Kidney epithelial cell (primary cell): Measurements from ENCODE around the gene KIF5A. TPM values are rescaled to one million over a fixed set of nuclear protein-coding genes. Genes with fewer than 3 reads are reported as not detected.
A peak's percentile ranks its signal among the peaks of the same experiment; 100 is the strongest.
"Not testable (repeated sequence)": the region's sequence is repeated elsewhere in the genome, so short reads cannot be mapped to it uniquely, and the experiment has no call there.

Experiments
- DNase-seq: peaks from one replicate; pipeline ENCODE4 v3.0.0-alpha.2; 2010; ENCODE audit warnings: low read depth
- H3K27me3 ChIP-seq: 2 replicates; pipeline ENCODE4 v1.6.0; 2011; ENCODE audit warnings: low read length; ENCODE audit not compliant: control insufficient read depth, insufficient read depth
- H3K36me3 ChIP-seq: 2 replicates; pipeline ENCODE4 v1.5.1; 2011; ENCODE audit warnings: low read length; ENCODE audit not compliant: control insufficient read depth, insufficient read depth
- H3K4me3 ChIP-seq: 2 replicates; pipeline ENCODE4 v1.5.1; 2011; ENCODE audit warnings: low read depth, mild to moderate bottlenecking, control low read depth, low read length
- total RNA-seq: library from RNA; depleted of rRNA; stranded (reverse); fragments of >200 nt; gene quantifications from 2 replicates; pipeline ENCODE4 v1.2.3, GENCODE V29; 2015
- TF ChIP-seq, protein P1 (sequence below): IDR thresholded peaks from 2 replicates; pipeline ENCODE4 v1.5.1; 2011; ENCODE audit warnings: mild to moderate bottlenecking, moderate library complexity, low read length, control low read depth, inconsistent platforms; ENCODE audit not compliant: insufficient read depth, poor library complexity, severe bottlenecking

KIF5A gene
- total RNA-seq, 1 donor from 2014 or later, result 1.9 TPM

DNA sequence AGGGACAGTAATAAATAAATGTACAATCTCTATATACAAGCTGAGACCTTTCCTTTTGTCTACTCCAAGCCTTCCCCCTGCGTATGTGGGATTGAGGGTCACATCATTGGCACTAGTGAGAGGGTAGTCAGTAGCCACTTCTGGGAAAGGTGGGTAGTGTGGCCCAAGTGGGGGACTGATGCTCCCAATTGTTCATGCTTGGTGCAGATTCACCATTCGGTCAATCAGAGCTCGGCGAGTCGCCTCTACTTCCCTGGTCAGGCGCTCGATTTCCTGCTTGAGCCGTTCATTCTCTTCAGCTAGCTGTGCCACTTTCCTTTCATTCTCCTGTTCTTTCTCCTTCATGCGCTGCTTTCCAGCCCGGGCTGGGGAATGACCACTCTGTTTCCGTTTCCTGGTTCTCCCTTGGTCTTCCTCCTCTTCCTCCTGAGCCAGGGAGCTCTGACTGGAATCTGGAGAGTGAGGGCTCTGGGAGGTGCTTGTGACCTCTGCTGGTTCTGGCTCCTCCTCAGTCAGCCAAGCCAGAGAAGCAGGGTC is 33.2 kb upstream of the KIF5A start:
- no peak for DNase-seq
- TF ChIP-seq, protein P1, sequence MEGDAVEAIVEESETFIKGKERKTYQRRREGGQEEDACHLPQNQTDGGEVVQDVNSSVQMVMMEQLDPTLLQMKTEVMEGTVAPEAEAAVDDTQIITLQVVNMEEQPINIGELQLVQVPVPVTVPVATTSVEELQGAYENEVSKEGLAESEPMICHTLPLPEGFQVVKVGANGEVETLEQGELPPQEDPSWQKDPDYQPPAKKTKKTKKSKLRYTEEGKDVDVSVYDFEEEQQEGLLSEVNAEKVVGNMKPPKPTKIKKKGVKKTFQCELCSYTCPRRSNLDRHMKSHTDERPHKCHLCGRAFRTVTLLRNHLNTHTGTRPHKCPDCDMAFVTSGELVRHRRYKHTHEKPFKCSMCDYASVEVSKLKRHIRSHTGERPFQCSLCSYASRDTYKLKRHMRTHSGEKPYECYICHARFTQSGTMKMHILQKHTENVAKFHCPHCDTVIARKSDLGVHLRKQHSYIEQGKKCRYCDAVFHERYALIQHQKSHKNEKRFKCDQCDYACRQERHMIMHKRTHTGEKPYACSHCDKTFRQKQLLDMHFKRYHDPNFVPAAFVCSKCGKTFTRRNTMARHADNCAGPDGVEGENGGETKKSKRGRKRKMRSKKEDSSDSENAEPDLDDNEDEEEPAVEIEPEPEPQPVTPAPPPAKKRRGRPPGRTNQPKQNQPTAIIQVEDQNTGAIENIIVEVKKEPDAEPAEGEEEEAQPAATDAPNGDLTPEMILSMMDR, result no peak
- Histone ChIP-seq H3K27me3 (no peaks in the 10 kb centered on the region), H3K36me3 (peaks cover 3% of the 10 kb centered on the region), H3K4me3 (no peak overlapping the region)

DNA sequence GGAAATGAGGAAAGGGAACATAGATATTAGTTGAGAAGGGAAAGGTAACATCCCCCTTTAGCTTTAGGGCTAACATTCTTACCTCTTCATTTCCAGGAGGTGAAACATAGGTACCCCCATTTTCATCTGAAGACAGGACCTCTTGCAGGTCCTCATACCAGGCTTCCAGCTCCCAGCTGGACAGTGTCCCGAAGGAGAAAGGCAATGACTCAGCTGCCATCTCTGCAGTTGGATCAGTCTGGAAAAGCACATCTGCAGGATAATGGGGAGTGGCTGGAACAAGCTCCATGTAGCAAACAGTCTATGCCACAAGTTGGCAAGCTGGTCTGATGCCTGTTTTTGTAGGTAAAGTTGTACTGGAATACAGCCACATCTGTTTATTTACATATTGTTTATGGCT is 32.7 kb upstream of the KIF5A start:
- no peak for DNase-seq
- H3K4me3 ChIP-seq, result no peak overlapping the region
- H3K27me3 ChIP-seq, result no peaks in the 10 kb centered on the region
- TF ChIP-seq, protein P1, result no peak
- peaks cover 2% of the 10 kb centered on the region for H3K36me3 ChIP-seq

DNA sequence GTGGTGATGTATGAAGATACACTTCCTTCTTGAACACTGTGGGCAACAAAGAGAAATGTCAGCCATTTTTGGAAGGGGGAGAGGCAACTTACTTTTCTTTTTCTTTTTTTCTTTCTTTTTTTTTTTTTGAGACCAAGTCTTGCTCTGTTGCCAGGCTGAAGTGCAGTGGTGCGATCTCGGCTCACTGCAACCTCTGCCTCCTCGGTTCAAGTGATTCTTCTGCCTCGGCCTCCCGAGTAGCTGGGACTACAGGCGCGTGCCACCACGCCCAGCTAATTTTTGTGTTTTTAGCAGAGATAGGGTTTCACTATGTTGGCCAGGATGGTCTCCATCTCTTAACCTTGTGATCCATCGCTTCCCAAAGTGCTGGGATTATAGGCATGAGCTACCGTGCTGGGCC is 32.1 kb upstream of the KIF5A start:
- not testable (repeated sequence) for H3K4me3 ChIP-seq, H3K36me3 ChIP-seq, DNase-seq, H3K27me3 ChIP-seq

DNA sequence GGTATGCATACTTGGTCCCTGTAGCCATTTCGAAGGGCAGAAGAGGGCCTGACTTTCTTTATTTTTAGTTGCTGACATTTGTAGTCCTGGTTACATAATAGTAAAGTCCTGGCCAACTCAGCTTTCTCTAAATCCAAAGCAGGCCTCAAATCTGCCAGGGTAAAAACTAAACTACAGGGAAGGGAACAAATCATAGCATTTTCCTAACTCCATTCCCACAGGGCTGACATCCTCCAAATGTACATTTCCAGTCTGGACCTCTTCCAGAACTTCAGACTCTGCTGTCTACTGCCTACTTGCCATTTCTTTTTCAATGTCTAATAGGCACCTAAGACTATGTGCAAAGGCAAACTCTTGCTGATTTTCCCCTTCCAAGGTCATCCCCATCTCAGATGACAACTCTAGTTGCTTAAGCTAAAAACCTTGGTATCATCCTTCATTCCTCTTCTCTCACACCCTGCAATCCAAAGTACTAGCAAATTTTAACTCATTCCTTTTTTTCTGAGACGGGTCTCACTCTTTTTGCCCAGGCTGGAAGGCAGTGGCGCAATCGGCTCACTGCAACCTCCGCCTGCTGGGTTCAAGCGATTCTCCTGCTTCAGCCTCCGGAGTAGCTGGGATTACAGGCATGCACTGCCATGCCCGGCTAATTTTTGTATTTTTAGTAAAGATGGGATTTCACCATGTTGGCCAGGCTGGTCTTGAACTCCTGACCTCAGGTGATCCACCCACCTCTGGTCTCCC is 31.5 kb upstream of the KIF5A start:
- Histone ChIP-seq H3K27me3 (no peaks in the 10 kb centered on the region), H3K4me3 (peak overlapping the region; percentile 90), H3K36me3 (peaks cover 2% of the 10 kb centered on the region)
- DNase-seq, result no peak
- TF ChIP-seq, protein P1, result no peak

DNA sequence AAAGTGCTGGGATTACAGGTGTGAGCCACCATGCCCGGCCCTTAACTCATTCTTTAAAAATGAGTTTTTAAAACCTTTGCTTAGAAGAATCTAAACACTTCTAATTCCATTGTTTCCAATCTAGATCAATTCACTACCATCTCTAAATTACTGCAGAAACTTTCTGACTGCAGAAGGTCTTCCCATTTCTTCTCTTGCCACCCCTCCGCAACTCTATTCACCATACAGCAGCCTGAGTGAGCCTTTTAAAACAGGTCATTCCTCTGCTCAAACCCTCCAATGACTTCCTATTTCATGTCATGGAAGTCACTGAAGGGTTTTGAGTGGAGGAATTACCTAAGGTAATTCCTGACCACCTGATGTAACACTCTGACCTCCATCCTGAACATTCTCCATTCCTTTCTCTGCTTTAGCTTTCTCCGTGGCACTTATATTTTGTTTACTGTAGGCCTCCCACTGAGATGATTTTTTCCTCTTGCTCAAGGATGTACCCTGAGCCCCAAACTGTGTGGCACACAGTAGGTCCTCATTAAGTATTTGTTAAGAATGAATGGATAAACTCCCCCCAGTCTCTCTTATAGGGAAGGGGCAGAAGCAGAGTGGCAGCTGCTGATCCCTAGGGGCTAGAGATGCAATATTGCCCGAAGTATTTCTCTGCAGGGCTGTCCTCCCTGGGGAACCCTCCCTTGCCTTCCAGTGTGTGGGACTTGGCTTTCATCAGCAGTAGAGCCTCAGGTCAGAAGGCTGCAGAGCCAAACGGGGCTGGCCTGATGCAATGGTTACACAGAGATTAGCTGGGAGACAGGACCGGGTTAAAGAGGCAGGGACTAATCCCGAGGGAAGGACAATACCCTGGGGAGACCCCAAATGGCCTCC is 30.7 kb upstream of the KIF5A start:
- peaks cover 2% of the 10 kb centered on the region for H3K36me3 ChIP-seq
- no peaks in the 10 kb centered on the region for H3K27me3 ChIP-seq
- peak overlapping the region; percentile 90 for H3K4me3 ChIP-seq
- DNase-seq, result no peak
- TF ChIP-seq, protein P1, result no peak

DNA sequence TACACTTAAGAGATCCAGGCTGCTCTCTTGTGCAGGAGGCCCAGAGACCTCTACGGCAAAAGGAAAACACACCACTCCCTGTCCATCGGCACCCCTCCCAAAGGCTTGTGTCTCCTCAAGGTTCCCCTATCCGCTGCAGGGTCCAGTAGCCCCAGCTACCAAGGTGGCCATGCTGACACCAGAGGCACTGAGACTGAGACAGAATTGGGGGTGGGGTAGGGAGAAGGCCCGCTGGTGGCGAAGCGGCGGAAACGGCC is 30.1 kb upstream of the KIF5A start:
- DNase-seq, result no peak
- peaks cover 2% of the 10 kb centered on the region for H3K36me3 ChIP-seq
- peak overlapping the region; percentile 90 for H3K4me3 ChIP-seq
- H3K27me3 ChIP-seq, result no peaks in the 10 kb centered on the region
- TF ChIP-seq, protein P1, result no peak
